SK-N-SH (cell line): ENCODE results near the gene CD68.
A peak's percentile ranks its signal among the peaks of the same experiment; 100 is the strongest.

Experiments used
- EP300 ChIP-seq, 2 experiments: IDR thresholded peaks; 2 replicates each; pipeline versions ENCODE4 v1.4.0 to v1.6.1; 2012; ENCODE audit warnings: borderline replicate concordance in 1 of 2, low read depth in 1 of 2, low read length in 1 of 2
- EZH2phosphoT487 ChIP-seq: fragments of 200-600 bp; sonication (generic); IDR thresholded peaks from 2 replicates; pipeline ENCODE4 v1.6.1; 2017; ENCODE audit warnings: low read depth, mixed run types, mild to moderate bottlenecking, antibody characterized with exemption, moderate library complexity, borderline replicate concordance
- MAX ChIP-seq: IDR thresholded peaks from 2 replicates; pipeline ENCODE4 v1.4.0; 2012; ENCODE audit warnings: low read depth
- NFIC ChIP-seq: IDR thresholded peaks from 2 replicates; pipeline ENCODE4 v1.4.0; 2012; ENCODE audit warnings: borderline replicate concordance
- NRF1 ChIP-seq: IDR thresholded peaks from 2 replicates; pipeline ENCODE4 v1.6.1; 2012; ENCODE audit warnings: low read depth, mild to moderate bottlenecking, low read length
- PBX3 ChIP-seq: IDR thresholded peaks from 2 replicates; pipeline ENCODE4; 2012
- RAD21 ChIP-seq: IDR thresholded peaks from 2 replicates; pipeline ENCODE4 v1.6.1; 2012; ENCODE audit warnings: mild to moderate bottlenecking, low read length
- REST ChIP-seq: IDR thresholded peaks from 2 replicates; pipeline ENCODE4 v1.6.1; 2012; ENCODE audit warnings: mild to moderate bottlenecking, low read depth, low read length, moderate library complexity
- TF ChIP-seq, protein P1 (sequence below): fragments of 200-600 bp; sonication (generic); IDR thresholded peaks from 2 replicates; pipeline ENCODE4 v1.6.1; 2017; ENCODE audit warnings: antibody characterized with exemption, mild to moderate bottlenecking, moderate library complexity

GRCh38 chr17:7579001-7579833 is at the start of gene CD68:
- TF ChIP-seq, protein P1, sequence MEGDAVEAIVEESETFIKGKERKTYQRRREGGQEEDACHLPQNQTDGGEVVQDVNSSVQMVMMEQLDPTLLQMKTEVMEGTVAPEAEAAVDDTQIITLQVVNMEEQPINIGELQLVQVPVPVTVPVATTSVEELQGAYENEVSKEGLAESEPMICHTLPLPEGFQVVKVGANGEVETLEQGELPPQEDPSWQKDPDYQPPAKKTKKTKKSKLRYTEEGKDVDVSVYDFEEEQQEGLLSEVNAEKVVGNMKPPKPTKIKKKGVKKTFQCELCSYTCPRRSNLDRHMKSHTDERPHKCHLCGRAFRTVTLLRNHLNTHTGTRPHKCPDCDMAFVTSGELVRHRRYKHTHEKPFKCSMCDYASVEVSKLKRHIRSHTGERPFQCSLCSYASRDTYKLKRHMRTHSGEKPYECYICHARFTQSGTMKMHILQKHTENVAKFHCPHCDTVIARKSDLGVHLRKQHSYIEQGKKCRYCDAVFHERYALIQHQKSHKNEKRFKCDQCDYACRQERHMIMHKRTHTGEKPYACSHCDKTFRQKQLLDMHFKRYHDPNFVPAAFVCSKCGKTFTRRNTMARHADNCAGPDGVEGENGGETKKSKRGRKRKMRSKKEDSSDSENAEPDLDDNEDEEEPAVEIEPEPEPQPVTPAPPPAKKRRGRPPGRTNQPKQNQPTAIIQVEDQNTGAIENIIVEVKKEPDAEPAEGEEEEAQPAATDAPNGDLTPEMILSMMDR: no peak
- TF ChIP-seq REST (peak; percentile 39; the same call in 1 of the 2 replicates), RAD21 (no peak), MAX (peak; percentile 73), EP300 (IDR thresholded peaks at IDR 0.05; ENCODE audit: borderline replicate concordance in 1 of 2, low read depth in 1 of 2, low read length in 1 of 2) (peak in 1 of 2 experiments; percentile 18; a peak in 1 of 4 replicates), NRF1 (no peak), NFIC (peak; percentile 31; the same call in 1 of the 2 replicates), PBX3 (peak; percentile 66), EZH2phosphoT487 (no peak)
